Ovary (tissue), 9 donors: Measurements from ENCODE around the gene CARS2. TPM values are rescaled to one million over a fixed set of nuclear protein-coding genes. Genes with fewer than 3 reads are reported as not detected.
"Not testable (repeated sequence)": the region's sequence is repeated elsewhere in the genome, so short reads cannot be mapped to it uniquely, and the experiment has no call there.

Experiments
- DNase-seq, 5 donors: peaks; one replicate each; pipeline ENCODE4 v3.0.0-alpha.2; 2019 to 2020
- H3K27ac ChIP-seq, 2 donors: fragments of 200-600 bp; one replicate each; pipeline versions ENCODE4 v1.5.1 to v1.8.0; 2019 to 2022
- H3K27me3 ChIP-seq: fragments of 200-600 bp; one replicate; pipeline ENCODE4 v1.8.0; 2022
- H3K36me3 ChIP-seq: fragments of 200-600 bp; sonication (generic); one replicate; pipeline ENCODE4 v1.5.1; 2019
- H3K4me1 ChIP-seq: one replicate; pipeline ENCODE4 v1.8.1; 2013; ENCODE audit warnings: mild to moderate bottlenecking, moderate library complexity; ENCODE audit not compliant: insufficient read depth
- H3K4me3 ChIP-seq: fragments of 200-600 bp; sonication (generic); one replicate; pipeline ENCODE4 v1.5.1; 2017
- H3K9me3 ChIP-seq, 2 donors: fragments of 200-600 bp in 1 of 2; sonication (generic) in 1 of 2; one replicate each; pipeline versions ENCODE4 v1.5.1 to v1.8.1; 2013 to 2019; ENCODE audit warnings: mild to moderate bottlenecking in 1 of 2, moderate library complexity in 1 of 2
- CTCF ChIP-seq, 3 donors: fragments of 450-650 bp in 2 of 3; fragments of 200-600 bp in 1 of 3; IDR thresholded peaks; one replicate each; pipeline versions ENCODE4 v1.5.1 to v1.8.0; 2016 to 2022; ENCODE audit warnings: antibody characterized with exemption in 3 of 3, mild to moderate bottlenecking in 1 of 3
- EP300 ChIP-seq: sonication (generic); formaldehyde crosslinking; IDR thresholded peaks from one replicate; pipeline ENCODE4 v1.6.1; 2017; ENCODE audit warnings: antibody characterized with exemption
- POLR2A ChIP-seq: fragments of 450-650 bp; IDR thresholded peaks from one replicate; pipeline ENCODE4 v1.6.1; 2017; ENCODE audit warnings: antibody characterized with exemption, mild to moderate bottlenecking, moderate library complexity
- WGBS, 3 donors: extraction: QIAGEN DNeasy Blood & Tissue Kit in 1 of 3; methylation state at CpG; one replicate each; pipeline versions ENCODE4 v1.1.5 to v1.1.7; 2013 to 2017; 5-methylcytosine and 5-hydroxymethylcytosine counted together
- intact Hi-C, 4 donors: fragments of 100-400 bp; cut with DNase I; formaldehyde crosslinking; loops; one replicate each; pipeline versions ENCODE4 v1.11.0 to v1.15.1; 2022 to 2023
- polyA plus RNA-seq, 2 donors: library from polyadenylated mRNA; stranded (reverse); fragments of 200-250 nt in 1 of 2; fragments of 350-450 nt in 1 of 2; fragmentation: Illumina TruSeq in 1 of 2; extraction: RNeasy Lipid Tissue Mini Kit (QIAGEN cat#74804) in 1 of 2; gene quantifications; one replicate each; pipeline ENCODE4 v1.2.3, GENCODE V29; 2013 to 2014
- total RNA-seq, 7 donors: library from RNA; depleted of rRNA in 2 of 7; stranded (reverse); fragments of >200 nt in 2 of 7; fragmentation: NEBNext Ultra II Directional in 3 of 7; extraction: Animal tissue kit (Norgen Biotek cat#: 25700) in 3 of 7; gene quantifications; one replicate each; pipeline versions ENCODE4 v1.1.0 to v1.2.4, GENCODE V29; 2016 to 2023
- donor health status: DM: no; HTN: no; CAD: no; lungs with moderate emphysema.
- donor health status: DM: no; HTN: no; CAD: no.
- donor health status: Bipolar disorder and iron deficiency.
- donor health status: DM: yes; HTN: yes; CAD: no.
- donor health status: DM: no; HTN: no; CAD: no.
- donor health status: DM: yes; HTN: yes; CAD: no.

The CARS2 gene
- total and polyA plus RNA-seq, 9 donors = 34.1 to 65.2 (median 44.3) TPM

GRCh38 chr13:110615322-110616102 lies 90.4 kb downstream of the CARS2 start, which contains the start of gene NAXD:
Gene NAXD (plus strand): TSS chr13:110615545. CDS start chr13:110615602, 57 bp downstream.
- peak; percentile 93 to 94 (median 93) for DNase-seq
- Histone ChIP-seq H3K9me3 (no peaks in the 10 kb centered on the region), H3K36me3 (no peaks in the 10 kb centered on the region), H3K4me1 (peaks cover 23% of the 10 kb centered on the region), H3K27ac (peak within 1 kb of the TSS; percentile 89), H3K27me3 (no peaks in the 10 kb centered on the region), H3K4me3 (peak within 1 kb of the TSS; percentile 81)
- intact Hi-C loops = loop anchor here in 3 of 4 donors (5.0 to 10.0 kb wide), 3 partner anchors 97 to 299 kb away; partner anchors contain the start of genes ANKRD10 (in 1 of the 3) and ING1 (in 1 of the 3)
- 0 to 2% (median 1%) methylated on average over 81 to 95 of the region's 95 CpGs for WGBS, 3 donors
- TF ChIP-seq CTCF (IDR thresholded peaks at IDR 0.05) (no peak), POLR2A (peak; percentile 55)

- 73 to 81% (median 73%) methylated on average over 11 of the region's 11 CpGs for WGBS, 3 donors
These were observed 91.0 kb downstream of the CARS2 start for GRCh38 chr13:110615005-110615321.

GRCh38 chr13:110610955-110611595 lies 94.8 kb downstream of the CARS2 start:
- Histone ChIP-seq H3K9me3 (no peaks in the 10 kb centered on the region), H3K27me3 (no peaks in the 10 kb centered on the region), H3K4me1 (peaks cover 13% of the 10 kb centered on the region), H3K4me3 (no peak overlapping the region), H3K36me3 (no peaks in the 10 kb centered on the region), H3K27ac (no peak overlapping the region)
- 80 to 85% (median 80%) methylated on average over 12 of the region's 12 CpGs for WGBS, 3 donors
- TF ChIP-seq CTCF (IDR thresholded peaks at IDR 0.05) = no peak
- TF ChIP-seq EP300 = no peak
- TF ChIP-seq POLR2A = no peak
- DNase-seq = no peak
- intact Hi-C loops = loop anchor here in 1 of 4 donors (10.0 kb wide), 1 partner anchor 304 kb away; the partner anchor contains the start of gene ANKRD10

More at GRCh38 chr13:110615005-110615321, 91.0 kb downstream of the CARS2 start:
- peak in 1 of 5 donors; percentile 59 for DNase-seq
- peaks cover 21% of the 10 kb centered on the region for H3K4me1 ChIP-seq
- intact Hi-C loops = loop anchor here in 3 of 4 donors (5.0 to 10.0 kb wide), 3 partner anchors 97 to 300 kb away; partner anchors contain the start of genes ANKRD10 (in 1 of the 3) and ING1 (in 1 of the 3)
- no peaks in the 10 kb centered on the region for H3K27me3 ChIP-seq
- H3K27ac ChIP-seq = peak overlapping the region; percentile 89
- TF ChIP-seq CTCF (IDR thresholded peaks at IDR 0.05) (no peak), POLR2A (no peak), EP300 (no peak)
- H3K36me3 ChIP-seq = no peaks in the 10 kb centered on the region
- peak overlapping the region; percentile 81 for H3K4me3 ChIP-seq
- H3K9me3 ChIP-seq = no peaks in the 10 kb centered on the region

GRCh38 chr13:110607675-110608224 lies 98.2 kb downstream of the CARS2 start:
- WGBS, 3 donors = 5 to 28% (median 11%) methylated on average over 3 of the region's 3 CpGs
- intact Hi-C loops = no loop called here
- Histone ChIP-seq H3K4me1 (peaks cover 6% of the 10 kb centered on the region), H3K27me3 (no peaks in the 10 kb centered on the region), H3K27ac (peak overlapping the region in 1 of 2 donors; percentile 72), H3K9me3 (no peaks in the 10 kb centered on the region), H3K4me3 (no peak overlapping the region), H3K36me3 (no peaks in the 10 kb centered on the region)
- no peak for DNase-seq
- no peak for TF ChIP-seq POLR2A
- no peak for TF ChIP-seq EP300
- TF ChIP-seq CTCF (IDR thresholded peaks at IDR 0.05) = no peak

- H3K9me3 ChIP-seq, H3K27me3 ChIP-seq, H3K4me3 ChIP-seq, H3K27ac ChIP-seq, intact Hi-C loops, H3K36me3 ChIP-seq, DNase-seq: not testable (repeated sequence)
- H3K4me1 ChIP-seq = peaks cover 14% of the 10 kb centered on the region
- WGBS, 3 donors = 93 to 96% methylated on average over 15 to 30 of the region's 33 CpGs; no CpG with 5 or more reads in 1 of the 3 donors
These were observed 99.6 kb downstream of the CARS2 start for GRCh38 chr13:110606281-110606680.
